Stomach (tissue), 4 donors: ENCODE measurements around the gene HTT.
"Not testable (repeated sequence)": the region's sequence is repeated elsewhere in the genome, so short reads cannot be mapped to it uniquely, and the experiment has no call there.

Source experiments
- CTCF ChIP-seq, 7 experiments: fragments of 450-650 bp in 4 of 7; fragments of 200-600 bp in 3 of 7; sonication (generic) in 3 of 7; IDR thresholded peaks; one replicate each; pipeline ENCODE4 v1.5.1; 2016 to 2019; ENCODE audit warnings: antibody characterized with exemption in 7 of 7, control low read depth in 2 of 7, mild to moderate bottlenecking in 1 of 7
- EP300 ChIP-seq: sonication (generic); formaldehyde crosslinking; IDR thresholded peaks from one replicate; pipeline ENCODE4 v1.6.1; 2017; ENCODE audit warnings: antibody characterized with exemption
- POLR2A ChIP-seq, 4 donors: fragments of 450-650 bp; IDR thresholded peaks; one replicate each; pipeline ENCODE4 v1.6.1; 2016; ENCODE audit warnings: antibody characterized with exemption in 4 of 4, control low read depth in 2 of 4, mild to moderate bottlenecking in 1 of 4, moderate library complexity in 1 of 4
- POLR2AphosphoS5 ChIP-seq, 3 donors: sonication (generic); formaldehyde crosslinking; IDR thresholded peaks; one replicate each; pipeline ENCODE4 v1.6.1; 2016; ENCODE audit warnings: antibody characterized with exemption in 3 of 3

GRCh38 chr4:3051141-3051897, 23.2 kb upstream of the HTT start:
- not testable (repeated sequence) for TF ChIP-seq POLR2AphosphoS5 (IDR thresholded peaks at IDR 0.05); CTCF (IDR thresholded peaks at IDR 0.05); POLR2A (IDR thresholded peaks at IDR 0.05); EP300
